Measurements from ENCODE around the gene IPCEF1.

Gene IPCEF1, protein sequence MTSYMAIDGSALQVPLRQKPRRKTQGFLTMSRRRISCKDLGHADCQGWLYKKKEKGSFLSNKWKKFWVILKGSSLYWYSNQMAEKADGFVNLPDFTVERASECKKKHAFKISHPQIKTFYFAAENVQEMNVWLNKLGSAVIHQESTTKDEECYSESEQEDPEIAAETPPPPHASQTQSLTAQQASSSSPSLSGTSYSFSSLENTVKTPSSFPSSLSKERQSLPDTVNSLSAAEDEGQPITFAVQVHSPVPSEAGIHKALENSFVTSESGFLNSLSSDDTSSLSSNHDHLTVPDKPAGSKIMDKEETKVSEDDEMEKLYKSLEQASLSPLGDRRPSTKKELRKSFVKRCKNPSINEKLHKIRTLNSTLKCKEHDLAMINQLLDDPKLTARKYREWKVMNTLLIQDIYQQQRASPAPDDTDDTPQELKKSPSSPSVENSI

DNA sequence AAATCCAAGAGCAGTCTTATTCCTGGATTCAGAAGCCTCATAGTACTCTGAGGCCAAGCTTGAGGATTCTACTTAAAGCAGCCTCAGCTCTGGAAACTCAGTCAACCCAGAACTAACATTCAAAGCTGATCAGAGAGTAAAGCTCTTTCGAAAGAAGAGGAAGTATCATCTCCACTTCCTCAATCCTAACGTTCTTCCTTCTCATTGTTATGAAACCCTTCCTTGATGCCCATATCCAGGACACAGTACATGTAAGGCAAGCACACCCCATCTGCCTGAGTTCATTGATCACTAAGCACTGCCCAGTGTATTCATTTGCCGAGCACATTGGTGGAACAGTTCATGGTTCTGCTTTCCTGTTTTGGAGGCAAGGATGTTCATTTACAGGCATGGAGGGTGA lies at the start of gene IPCEF1:
IPCEF1 (minus strand) TSS at position 114 of the 400 bp plus-strand sequence. CDS start 90,856 bp downstream, outside the sequence.
- DNase-seq (ENCODE audit: low read depth) = no peak

DNA sequence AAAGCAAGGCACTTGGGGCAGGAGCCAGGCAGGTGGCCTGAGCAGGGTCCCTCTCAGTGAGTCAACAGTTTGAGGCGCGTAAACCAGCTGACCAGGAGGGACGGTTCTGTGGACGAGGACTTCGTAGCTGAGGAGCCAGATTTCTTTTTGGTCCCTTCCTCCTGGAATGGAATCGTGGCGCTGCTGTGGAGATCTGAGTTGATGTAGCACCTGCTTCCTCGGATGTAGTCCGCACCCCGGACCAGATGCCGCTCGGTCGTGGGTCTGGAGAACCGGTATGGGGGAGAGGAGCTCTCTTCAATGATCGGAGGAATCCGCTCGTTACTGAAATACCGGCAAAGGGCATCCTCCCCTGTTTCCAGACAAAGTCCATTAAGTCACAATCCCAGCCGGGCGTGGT lies 49.7 kb upstream of the IPCEF1 start:
- DNase-seq (ENCODE audit: low read depth) = no peak

DNA sequence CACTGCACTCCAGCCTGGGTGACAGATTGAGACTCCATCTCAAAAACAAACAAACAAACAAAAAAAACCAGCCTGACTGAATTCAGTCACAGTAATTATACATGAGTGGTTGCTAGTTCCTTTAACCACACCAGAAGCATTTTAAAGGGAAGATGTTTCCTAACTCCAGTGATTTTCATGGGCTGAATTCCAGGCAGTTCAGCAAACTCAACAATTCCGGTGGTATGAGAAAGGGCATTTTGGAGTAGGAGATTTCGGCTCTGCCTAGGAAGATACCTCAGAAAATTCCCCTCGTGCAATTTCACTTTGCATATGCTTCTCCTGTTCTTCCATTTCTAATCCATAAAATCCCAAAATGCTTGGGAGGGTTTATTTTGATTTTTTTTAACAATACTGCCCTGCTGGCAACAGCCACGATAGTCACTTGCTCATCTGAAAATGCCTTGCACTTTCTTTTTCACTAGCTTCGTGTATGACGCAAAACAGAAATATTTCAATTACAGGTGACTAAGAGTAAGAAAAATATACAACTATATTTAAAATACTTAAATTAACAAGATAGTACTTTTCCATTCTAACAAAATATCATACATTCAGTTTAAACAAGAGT lies 48.3 kb upstream of the IPCEF1 start:
- DNase-seq (ENCODE audit: low read depth) = peak; percentile 68

DNA sequence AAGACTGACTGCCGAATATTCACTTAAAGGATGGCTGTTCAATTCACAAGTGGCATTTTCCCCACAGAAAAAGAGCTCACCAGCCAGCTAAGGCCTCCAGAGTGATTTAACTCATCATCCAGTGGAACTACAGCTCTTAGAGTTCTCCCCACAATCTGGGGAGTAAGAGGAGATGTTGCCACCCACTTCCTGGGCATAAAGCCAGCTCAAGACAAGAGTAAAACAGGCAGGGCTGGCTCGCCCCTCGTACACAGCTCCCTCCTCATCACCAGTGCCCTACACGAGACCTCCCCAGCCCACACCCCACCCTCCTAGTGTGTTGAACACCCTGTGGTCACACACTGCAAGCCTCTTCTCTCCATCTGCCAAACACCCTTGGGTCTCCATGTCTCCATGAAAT lies 47.2 kb upstream of the IPCEF1 start:
- peak; percentile 73 for DNase-seq (ENCODE audit: low read depth)

DNA sequence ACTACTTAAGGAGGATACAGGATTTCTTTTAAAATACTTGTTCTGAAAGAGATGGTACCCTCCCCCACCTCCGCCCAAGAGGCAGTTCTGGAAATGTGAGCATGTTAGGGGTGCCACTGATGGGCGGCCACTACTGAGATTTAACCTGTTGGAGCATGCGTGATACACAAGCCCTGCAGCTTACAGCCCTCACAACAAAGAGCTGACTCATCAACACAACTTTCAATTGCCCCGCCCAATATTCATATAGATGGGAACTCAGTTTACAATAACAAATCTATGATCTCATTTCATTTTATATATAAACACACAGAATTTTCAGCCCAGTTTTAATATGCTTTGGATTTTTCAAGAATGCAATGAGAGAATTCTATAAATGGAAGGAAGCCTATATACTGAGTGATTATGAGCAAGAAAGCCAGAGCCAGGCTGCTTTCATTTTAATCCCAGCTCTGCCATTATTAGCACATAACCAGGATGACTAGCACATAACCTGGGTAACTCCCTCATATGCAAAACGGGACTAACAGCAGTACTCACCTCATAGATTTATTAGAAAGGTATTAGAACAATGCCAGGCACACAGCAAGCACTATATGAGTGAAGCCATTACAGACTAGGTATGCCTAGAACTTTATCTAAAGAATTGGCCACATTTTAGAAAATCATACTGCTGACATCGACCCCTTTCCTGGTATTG lies 45.6 kb upstream of the IPCEF1 start:
- no peak for DNase-seq (ENCODE audit: low read depth)

DNA sequence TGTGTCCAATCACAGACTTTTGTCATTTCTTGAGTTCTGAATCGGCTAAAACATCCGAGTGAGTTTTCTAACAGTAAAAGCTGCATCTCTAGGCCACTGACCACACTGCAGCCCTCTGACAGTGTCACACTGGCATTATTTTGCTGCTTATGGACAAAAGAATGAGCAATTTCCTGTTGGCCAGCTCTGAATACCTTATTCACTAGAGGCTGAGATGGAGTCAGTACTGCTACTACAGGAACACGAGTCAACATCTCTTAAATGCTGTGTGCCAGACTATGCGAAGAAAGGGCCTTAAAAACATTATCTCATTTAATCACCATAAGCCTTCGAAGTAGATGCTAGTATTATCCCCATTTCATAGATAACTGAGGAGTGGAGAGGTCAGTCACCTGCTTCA lies 42.5 kb upstream of the IPCEF1 start:
- DNase-seq (ENCODE audit: low read depth) = no peak

DNA sequence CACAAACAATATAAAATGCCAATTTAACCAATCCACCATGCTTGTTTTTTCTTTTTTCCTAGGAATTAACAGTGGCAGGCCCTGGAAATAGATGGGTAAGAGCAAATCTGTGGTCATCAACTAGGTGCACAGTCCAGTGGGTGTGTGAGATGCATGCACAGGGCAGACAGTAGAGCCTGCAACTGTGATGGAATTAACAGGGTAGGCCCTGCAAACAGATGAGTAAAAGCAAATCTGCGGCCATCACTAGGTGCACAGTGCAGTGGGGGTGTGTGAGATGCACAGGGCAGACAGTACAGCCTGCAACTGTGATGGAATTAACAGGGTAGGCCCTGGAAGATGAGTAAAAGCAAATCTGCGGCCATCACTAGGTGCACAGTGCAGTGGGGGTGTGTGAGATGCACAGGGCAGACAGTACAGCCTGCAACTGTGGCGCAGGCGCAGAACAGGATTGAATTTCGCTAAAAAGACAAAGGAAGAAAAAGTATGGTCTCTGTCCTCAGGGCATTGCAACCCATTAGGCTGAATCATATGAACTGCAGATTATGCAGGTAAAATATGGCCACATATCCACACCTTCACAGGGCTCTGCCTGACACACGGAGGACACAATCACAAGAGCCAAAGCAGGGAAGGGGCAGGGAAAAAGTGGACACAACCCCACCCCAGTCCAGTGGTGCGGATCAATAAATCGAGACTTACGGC lies 41.0 kb upstream of the IPCEF1 start:
- no peak for DNase-seq (ENCODE audit: low read depth)

DNA sequence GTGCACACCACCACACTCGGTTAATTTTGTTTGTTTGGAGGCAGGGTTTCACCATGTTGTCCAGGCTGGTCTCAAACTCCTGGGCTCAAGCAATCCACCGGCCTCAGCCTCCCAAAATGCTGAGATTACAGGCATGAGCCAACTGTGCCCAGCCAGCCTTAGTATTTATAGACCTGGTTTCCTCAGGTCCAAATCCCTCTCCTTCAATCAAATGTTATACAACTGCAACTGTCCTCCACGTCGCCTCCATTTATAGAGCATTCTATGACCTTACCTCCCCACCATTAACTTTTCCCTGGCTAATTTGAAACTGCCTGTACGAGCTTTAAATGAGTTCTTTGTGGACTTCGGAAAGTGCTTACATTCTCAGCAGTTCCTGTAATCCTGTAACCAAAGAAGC lies 39.3 kb upstream of the IPCEF1 start:
- DNase-seq (ENCODE audit: low read depth) = no peak

DNA sequence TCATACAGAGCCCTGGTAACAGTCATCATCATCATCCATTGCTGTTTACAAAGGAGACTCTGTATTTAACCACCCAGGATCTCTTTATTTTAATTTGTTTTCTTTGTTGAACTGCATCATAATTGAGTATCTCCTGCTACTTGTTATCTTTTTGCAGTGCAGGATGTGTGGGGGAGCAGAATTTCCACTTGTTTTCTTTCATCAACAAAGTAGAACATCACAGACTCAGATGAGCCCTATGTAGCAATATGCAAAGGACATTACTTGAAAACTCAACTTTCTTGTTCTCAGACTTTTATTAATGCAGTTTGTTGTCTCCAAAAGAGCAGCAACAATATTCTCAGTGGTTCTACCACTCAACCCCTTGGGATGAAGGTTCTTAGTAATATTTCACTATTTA lies 38.7 kb upstream of the IPCEF1 start:
- no peak for DNase-seq (ENCODE audit: low read depth)

DNA sequence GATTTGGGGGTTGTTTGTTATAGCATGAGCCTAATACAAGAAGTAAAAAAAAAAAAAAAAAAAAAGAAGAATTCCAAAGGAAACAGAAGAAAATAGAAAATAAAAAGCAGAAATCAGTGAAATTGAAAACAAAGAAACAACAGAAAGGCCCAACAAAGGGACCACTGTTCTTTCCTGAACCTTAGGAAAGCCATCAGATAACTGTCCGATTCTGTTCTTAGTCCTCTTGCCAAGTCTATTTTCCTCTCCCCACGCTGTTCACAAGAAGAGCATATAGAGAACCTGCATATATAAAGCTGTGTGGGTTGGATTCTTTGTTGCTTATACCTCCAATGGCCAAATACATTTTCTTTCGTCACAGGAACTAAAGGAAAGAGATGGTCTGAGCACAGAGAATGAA lies 38.0 kb upstream of the IPCEF1 start:
- no peak for DNase-seq (ENCODE audit: low read depth)

DNA sequence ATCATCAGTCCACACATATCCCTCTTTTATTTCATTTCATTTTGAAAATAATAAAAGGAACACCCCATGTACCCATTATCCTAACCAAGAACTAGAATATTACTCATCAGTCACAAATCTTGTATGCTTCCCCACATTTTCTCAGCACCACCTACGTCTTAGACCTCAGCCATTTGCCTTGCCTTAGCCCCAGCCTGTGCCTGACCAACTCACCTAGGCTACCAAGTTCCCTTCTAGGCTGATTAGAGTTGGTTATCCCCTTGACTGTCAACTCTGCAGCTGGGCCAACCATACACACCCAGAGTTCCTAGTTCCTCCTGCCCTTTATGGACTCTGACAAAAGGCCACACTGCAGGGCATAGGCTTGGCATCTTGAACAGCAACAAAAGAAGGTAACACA lies 33.4 kb upstream of the IPCEF1 start:
- no peak for DNase-seq (ENCODE audit: low read depth)

DNA sequence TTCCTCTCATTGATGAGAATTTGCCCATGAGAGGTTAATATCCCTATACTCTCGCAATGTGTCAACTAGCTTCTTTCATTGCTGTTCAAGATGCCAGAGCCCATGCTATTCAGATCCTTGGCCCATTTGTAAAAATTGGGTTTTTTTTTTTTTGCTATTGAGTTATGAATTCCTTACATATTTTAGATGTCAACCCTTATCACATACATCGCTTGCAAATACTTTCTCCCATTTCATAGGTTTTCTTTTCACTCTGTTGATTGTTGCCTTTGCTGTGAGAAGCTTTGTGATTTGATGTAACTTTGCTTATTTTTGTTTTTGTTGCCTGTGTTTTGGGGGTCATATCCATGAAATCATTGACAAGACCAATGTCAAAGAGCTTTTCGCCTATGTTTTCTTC lies 32.2 kb upstream of the IPCEF1 start:
- no peak for DNase-seq (ENCODE audit: low read depth)

DNA sequence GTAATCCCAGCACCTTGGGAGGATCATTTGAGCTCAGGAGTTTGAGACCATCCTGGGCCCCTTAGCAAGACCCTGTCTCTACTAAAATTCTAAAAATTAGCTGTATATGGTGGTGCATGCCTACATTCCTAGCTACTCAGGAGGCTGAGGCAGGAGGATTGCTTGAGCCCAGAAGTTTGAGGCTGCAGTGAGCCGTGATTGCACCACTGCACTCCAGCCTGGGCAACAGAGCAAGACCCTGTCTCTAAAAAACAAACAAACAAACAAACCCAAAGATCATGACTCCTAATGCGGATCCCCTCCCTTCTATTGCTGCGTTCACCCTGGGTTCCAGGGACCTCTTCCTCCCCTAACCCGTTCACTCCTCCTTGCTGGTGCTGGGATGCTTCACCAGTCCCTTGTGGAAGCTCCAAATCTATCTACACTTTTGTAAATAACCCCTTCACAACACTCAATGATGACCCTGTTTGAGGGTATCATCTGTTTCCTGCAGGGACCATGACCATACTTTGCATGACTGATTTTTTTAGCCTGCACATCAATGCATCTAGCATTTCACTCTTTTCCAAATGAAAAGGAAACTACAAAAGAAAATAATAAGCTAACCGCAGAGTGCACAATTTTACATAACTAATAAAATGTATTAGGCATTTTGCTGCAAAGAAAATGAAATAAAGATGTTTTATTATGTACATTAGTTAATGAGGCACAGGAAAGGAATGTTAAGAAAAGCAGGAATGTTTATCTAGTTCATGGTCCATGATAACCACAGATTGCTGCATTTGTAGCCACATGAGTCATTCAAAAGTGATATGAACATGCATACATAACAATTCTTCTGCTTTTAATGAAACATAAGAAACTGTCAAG lies 30.5 kb upstream of the IPCEF1 start:
- DNase-seq (ENCODE audit: low read depth) = peak; percentile 65

DNA sequence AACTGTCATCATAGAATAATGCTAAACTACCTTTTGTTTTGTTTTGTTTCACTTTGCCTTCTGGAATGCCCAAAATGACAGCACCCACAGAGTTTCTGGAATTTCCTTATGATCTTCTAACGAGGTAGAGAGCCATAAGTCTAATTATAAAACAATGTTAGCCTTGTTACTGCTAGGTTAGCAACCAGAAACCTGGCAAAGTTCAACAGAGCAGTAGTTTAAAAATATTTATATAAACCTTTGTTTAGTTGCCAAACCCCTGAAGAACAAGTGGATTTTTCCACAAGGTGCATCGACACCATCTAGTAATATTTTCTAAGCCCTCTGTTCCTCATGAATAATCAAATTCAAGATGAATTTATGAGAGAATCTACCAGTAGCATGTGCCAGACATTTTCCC lies 27.6 kb upstream of the IPCEF1 start:
- no peak for DNase-seq (ENCODE audit: low read depth)

DNA sequence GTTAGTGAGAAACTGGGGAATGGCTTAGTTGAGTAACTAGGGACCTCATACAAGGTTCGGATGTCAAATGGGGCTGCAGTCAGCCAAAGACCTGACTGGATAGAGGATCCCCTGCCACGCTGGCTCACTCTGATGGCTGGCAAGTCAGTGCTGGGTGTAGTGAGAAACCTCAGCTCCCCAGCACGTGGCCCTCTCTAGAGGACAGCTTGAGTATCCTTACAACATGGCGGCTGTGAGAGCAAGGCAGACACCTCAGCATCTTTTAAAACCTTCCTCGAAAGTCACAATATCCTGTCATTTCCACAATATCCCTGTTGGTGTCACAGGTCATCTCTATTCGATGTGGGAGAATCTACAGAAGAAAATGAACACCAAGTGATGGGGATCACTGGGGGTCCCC lies 26.7 kb upstream of the IPCEF1 start:
- no peak for DNase-seq (ENCODE audit: low read depth)

DNA sequence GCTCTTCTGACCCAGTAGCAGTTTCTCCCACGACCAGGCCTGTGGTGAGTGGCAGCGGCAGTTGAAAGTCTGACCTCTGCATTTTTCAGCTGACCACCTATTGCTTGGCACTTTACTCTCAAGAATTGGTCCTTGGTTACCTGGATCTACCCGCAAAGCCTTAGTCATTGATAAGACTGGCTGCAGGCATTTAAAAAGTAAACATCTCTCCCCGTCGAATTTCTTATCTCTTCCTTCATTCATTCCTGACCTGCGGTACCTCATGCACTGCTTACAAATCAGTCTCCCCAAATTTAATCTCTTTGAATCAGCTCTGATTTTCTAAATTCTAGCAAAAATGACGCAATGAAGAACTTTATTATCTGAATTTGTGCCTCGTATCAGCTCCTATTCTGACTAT lies 26.1 kb upstream of the IPCEF1 start:
- no peak for DNase-seq (ENCODE audit: low read depth)

DNA sequence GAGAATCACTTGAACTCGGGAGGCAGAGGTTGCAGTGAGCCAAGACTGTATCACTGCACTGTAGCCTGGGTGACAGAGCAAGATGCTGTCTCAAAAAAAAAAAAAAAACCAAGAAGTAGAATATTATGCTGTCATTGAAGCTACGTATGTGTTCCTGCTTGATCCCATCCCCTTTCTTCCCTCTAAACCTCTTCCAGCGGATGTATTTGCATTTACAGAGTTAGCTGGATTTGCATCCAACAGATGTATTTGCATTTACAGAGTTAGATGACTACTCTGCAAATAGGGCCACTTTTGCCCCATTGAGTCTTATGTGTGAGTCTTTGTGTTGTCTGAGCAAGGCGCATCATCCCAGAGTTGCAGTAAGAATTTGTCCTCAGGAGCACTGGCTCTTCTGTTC lies 24.9 kb upstream of the IPCEF1 start:
- DNase-seq (ENCODE audit: low read depth) = no peak

DNA sequence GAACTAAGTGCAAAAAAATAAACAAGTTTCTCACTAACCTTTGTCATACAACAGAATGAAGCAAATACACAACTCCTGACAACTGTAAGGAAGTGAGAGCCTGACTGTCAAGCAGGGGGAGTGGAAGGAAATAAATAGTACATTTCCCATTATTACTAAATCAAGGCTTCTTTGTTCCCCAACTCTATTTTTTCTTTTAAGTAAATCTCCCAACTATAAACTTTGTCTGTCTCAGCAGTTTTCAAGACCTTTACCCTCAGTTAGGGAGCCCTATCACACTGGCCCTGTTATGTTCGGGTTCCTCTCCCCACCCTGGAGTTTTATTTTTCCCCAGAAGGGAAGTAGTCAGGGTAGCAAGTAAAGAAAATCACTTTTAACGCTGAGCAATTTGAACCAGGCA lies 24.1 kb upstream of the IPCEF1 start:
- no peak for DNase-seq (ENCODE audit: low read depth)

DNA sequence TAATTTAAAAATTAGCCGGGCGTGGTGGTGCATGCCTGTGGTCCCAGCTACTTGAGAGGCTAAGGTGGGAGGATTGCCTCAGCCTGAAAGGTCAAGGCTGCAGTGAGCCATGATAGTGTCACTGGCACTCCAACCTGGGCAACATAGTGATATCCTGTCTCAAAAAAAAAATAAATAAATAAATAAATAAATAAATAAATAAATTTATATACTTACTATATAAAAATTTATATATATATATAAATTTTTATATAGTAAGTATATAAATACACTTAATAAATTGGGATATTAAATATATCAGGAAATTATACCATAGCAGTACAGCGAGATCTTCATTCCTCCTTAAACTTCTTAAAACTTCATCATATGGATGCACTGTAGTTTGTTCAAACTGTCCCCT lies 23.0 kb upstream of the IPCEF1 start:
- DNase-seq (ENCODE audit: low read depth) = no peak

DNA sequence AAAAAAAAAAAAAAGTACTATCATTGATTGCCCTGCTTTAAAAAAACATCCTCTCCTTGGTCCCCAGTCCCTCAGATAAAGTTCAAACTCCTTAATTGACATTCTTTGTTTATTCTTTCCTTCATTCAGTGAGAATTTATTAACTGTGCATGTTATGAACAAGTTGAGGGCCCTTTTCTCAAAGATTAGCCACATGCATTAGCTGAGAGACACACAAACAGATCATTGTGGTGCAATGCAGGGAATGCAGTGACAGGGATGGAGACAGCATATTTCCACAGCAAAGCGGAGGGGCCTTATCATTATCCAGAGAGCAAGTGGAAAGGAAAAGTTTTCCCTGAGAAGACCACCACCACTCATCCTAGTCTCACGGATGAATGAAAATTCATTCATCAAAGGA lies 21.9 kb upstream of the IPCEF1 start:
- no peak for DNase-seq (ENCODE audit: low read depth)

DNA sequence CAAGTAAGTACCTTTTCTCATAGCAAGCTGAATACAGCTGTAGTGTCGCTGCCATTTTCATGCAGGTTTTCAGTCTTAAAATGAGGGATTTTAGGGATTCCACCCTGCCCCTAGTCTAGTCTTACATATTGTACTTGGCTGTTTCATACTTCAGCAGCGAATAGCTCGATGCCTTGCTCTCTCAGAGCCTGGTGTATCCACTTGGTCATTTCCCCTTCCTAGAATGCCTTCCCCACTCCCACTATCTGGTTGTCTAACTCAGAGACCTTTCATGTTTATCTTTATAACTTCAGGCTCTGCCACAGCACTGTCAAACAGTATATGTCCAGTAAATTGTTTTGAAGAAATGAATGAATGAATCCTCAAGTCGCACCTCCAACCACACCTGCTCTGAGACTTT lies 21.1 kb upstream of the IPCEF1 start:
- no peak for DNase-seq (ENCODE audit: low read depth)

DNA sequence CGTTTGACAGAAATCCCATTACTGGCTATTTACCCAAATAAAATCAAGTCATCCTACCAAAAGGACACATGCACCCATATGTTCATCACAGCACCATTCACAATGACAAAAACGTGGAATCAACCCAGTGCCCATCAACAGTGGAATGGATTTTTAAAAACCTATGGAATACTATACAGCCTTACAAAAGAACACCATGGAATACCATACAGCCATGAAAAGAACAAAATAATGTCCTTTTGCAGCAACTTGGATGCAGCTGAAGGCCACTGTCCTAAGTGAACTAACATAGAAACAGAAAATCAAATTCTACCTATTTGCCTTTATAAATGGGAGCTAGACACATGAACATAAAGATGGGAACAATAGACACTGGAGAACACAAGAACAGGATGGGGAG lies 17.4 kb upstream of the IPCEF1 start:
- DNase-seq (ENCODE audit: low read depth) = no peak
